ENCODE measurements around the gene LSM14A. TPM values are rescaled to one million over a fixed set of nuclear protein-coding genes. Genes with fewer than 3 reads are reported as not detected.

LSM14A gene
- total and polyA plus RNA-seq, 2 of the 8 experiments (the other 6 are each of a cell fraction or from before 2014, with no cell fraction given), result 117 to 195 TPM

- Histone ChIP-seq H3K23me2 (ENCODE audit: low read depth, low read length) (no peaks in the 10 kb centered on the region), H3K4ac (replicated peaks; ENCODE audit: insufficient read length, low read depth, low read length) (no peak overlapping the region), H4K5ac (ENCODE audit: insufficient read length, low read depth, low read length) (no peak overlapping the region), H4K8ac (ENCODE audit: extremely low read depth, insufficient read depth, low read length) (no peak overlapping the region), H3K9me3 (ENCODE audit: insufficient read depth in 2 of 2, low read depth in 1 of 2, low read length in 1 of 2) (no peaks in the 10 kb centered on the region), H2BK12ac (ENCODE audit: low read depth, low read length) (no peak overlapping the region), H3K23ac (ENCODE audit: insufficient read length) (no peak overlapping the region), H3K4me3 (ENCODE audit: extremely low read depth in 1 of 4, insufficient read depth in 2 of 4, low read depth in 3 of 4, low read length in 4 of 4) (no peak overlapping the region), H2BK15ac (ENCODE audit: low read length) (no peak overlapping the region), H2BK120ac (replicated peaks; ENCODE audit: low read depth, low read length) (no peak overlapping the region), H3K4me2 (ENCODE audit: insufficient read depth in 1 of 2, low read depth in 2 of 2, low read length in 2 of 2) (no peak overlapping the region), H2BK20ac (ENCODE audit: low read length) (no peak overlapping the region), H4K91ac (replicated peaks; ENCODE audit: insufficient read length, low read length) (no peak overlapping the region), H3K36me3 (ENCODE audit: control insufficient read depth in 2 of 4, insufficient read depth in 4 of 4, low read length in 3 of 4) (no peaks in the 10 kb centered on the region), H3K18ac (ENCODE audit: extremely low read depth, low read length) (no peak overlapping the region), H2AFZ (ENCODE audit: low read length) (no peak overlapping the region), H4K20me1 (replicated peaks in 1 of 2; ENCODE audit: control insufficient read depth in 1 of 2, insufficient read depth in 2 of 2, low read length in 2 of 2) (no peaks in the 10 kb centered on the region), H3K79me2 (ENCODE audit: control insufficient read depth in 1 of 2, insufficient read depth in 2 of 2, low read length in 2 of 2) (no peaks in the 10 kb centered on the region), H3K9ac (replicated peaks in 1 of 4; ENCODE audit: extremely low read depth in 1 of 4, low read depth in 3 of 4, low read length in 3 of 4) (no peak overlapping the region), H3K56ac (replicated peaks; ENCODE audit: insufficient read length, low read depth, low read length) (no peak overlapping the region), H3K4me1 (replicated peaks in 1 of 4; ENCODE audit: control insufficient read depth in 3 of 4, insufficient read depth in 4 of 4, low read length in 3 of 4) (peaks cover 2 to 7% (median 6%) of the 10 kb centered on the region in 4 experiments; a peak in 4 of 7 replicates), H3K27me3 (replicated peaks in 1 of 4; ENCODE audit: control insufficient read depth in 3 of 4, extremely low read depth in 1 of 4, insufficient read depth in 3 of 4, low read length in 3 of 4) (no peaks in the 10 kb centered on the region), H2BK5ac (ENCODE audit: low read depth, low read length) (no peak overlapping the region), H3K27ac (ENCODE audit: low read depth, low read length) (no peak overlapping the region), H2AK5ac (ENCODE audit: low read depth, low read length) (no peak overlapping the region), H3K79me1 (ENCODE audit: low read depth, low read length) (no peaks in the 10 kb centered on the region; the same call in 1 of the 2 replicates), H3K14ac (ENCODE audit: insufficient read length) (no peak overlapping the region)
- POLR2A ChIA-PET (ENCODE audit: partially characterized antibody), result interaction anchor here (0.8 to 1.6 kb wide), 4 partner anchors 9 to 215 kb away, joined by 3 to 5 read pairs (median 4); no protein-coding TSS in a partner anchor
- TF ChIP-seq SP2 (IDR thresholded peaks at IDR 0.05; ENCODE audit: low read length), result no peak
- TF ChIP-seq KDM1A (IDR thresholded peaks at IDR 0.05; ENCODE audit: borderline replicate concordance, low read length), result no peak
- 97% methylated on average over 2 of the region's 2 CpGs; no CpG with 5 or more reads in 1 of the 2 experiments for WGBS, 2 experiments (ENCODE audit: extremely low coverage in 1 of 2, insufficient coverage in 1 of 2, insufficient read length in 1 of 2, insufficient replicate concordance in 2 of 2, low coverage in 1 of 2, low lambda C conversion rate in 2 of 2, missing lambda C conversion rate in 1 of 2)
- no peak for DNase-seq (ENCODE audit: low read depth in 1 of 2, low spot score in 2 of 2)
- FAIRE-seq, result no peak
- CTCF ChIA-PET (ENCODE audit: partially characterized antibody), result interaction anchor here (1.3 kb wide), 1 partner anchor 110 kb away, joined by 5 read pairs; no protein-coding TSS in a partner anchor
Observed at GRCh38 chr19:34235425-34235940, 63.2 kb downstream of the LSM14A start.
